HG03378 (cell line): Measurements from ENCODE around the gene AZI2.
A peak's percentile ranks its signal among the peaks of the same experiment; 100 is the strongest.

Experiments
- ATAC-seq: cut with Tn5 transposase; IDR thresholded peaks from one replicate; pipeline ENCODE4 v1.9.1; 2021; ENCODE audit warnings: mild to moderate bottlenecking, moderate library complexity; ENCODE audit not compliant: unreplicated experiment

Gene AZI2

DNA sequence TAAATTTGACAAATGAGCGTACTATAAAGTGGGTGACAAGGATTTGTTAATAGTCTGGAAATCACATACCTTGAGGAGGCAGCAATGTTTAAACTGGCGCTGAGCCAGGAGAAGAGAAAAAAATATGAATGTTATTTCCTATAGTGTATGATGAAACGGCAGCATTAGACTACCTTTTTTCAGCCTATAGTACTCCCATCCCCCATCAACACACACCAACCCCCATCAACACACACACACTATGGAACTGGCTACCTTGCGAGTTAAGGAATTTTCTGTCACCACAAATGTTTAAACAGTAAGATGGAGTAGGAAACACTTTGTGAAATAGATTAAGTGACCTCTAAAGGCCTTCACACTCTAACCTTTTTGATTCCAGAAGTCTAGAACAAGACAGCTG lies 46.9 kb downstream of the AZI2 start:
- ATAC-seq, result no peak

DNA sequence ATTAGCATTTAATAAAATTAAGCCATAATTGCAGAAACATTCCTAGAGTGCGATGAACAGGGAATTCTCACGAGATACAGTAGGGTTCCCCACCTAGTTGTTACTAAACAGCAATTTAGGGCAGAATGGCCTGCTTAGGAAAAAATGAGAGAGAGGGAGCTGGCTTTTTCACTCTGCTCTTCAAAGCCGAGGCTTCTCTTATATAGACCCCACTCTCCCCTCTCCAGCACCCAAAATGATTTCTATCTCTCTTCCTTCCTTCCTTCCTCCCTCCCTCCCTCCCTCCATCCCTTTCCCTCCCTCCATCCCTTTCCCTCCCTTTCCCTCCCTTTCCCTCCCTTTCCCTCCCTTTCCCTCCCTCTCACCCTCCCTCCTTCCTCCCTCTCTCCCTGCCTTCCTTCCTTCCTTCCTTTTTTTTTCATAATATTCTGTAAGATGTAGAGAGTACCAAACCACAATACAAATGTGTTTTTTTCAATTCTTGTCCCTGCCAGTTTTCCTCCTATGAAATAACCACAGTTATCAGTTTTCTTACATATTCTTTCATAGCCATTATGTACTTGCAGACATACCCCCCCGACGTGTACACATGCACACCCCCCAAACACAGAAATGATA lies 48.2 kb downstream of the AZI2 start:
- ATAC-seq, result no peak

DNA sequence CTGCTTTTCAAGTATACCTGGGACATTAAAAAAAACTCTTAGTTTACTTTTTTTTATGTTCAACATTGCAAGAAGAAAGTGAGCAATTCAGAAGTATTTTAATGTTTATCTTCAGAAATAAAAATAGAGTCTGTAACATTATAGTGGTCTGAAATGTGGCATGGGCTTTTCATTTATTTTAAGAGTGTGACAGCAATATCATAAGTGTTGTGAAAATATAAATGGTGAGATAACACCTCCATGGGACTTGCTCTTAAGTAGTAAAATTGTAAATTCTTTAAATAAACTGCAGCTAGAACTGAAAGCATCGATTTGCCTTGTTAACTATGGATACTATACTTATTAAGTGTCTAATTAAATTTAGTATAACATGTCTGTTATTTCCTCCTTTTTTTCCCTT lies 48.9 kb downstream of the AZI2 start:
- no peak for ATAC-seq

DNA sequence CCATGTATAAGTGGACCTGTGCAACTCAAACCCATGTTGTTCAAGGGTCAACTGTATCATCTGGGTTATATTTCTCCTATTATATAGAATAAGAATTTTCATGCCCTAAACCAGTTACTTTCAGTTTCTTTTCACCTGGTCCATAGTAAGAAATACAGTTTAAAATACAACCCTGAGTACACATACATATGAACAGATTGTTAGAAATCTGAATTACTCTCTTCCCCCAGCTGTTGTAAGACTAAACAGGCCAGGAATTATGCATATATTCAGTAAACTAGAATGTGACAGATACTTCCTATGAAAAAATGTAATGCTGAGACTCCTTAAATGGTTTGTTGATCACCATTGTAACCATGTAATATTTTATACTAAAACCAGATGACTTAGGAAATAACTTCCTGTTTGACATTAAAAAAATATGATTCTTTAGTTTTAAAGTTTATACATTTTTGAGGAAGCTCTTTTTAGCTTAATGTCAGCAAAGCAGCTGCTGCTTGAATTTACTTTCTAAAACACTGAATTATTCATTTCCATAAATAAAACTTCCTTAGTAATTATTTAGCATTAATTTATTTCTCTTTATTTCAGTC lies 52.6 kb downstream of the AZI2 start:
- peak; percentile 60 for ATAC-seq

DNA sequence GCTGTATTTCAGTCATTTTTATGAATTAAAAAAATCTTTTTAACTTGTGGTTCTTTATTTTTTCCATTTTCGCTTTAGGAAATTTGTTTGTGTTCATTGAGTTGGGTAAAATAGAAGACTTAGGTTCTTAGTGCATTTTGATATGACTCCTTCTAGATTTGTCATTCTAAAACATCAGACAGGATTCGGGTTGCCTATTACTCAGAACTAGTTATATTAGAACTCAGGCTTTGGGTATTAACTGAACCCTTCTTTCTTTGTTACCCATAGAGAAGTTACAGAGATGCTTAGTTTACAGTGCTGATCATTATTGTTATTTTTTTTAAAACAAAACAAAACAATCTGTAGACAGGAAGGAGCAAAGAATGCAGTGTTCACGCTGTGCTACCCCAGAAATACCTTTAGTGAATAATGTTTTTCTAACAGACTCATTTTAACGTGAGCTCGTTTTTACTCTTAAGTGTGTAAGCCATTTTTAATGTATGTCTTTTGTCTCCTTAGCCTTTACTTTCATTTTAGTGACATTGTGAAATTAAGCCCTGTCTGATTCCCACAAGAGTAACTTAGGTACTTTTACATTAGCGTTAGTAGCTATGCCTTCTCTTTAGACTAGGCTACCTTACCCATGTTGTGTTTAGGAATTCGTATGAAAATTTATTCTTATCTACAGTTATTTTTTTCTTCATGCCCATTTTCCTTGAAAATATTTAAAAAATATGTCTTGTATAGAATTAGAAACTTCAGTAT lies 53.8 kb downstream of the AZI2 start:
- no peak for ATAC-seq

DNA sequence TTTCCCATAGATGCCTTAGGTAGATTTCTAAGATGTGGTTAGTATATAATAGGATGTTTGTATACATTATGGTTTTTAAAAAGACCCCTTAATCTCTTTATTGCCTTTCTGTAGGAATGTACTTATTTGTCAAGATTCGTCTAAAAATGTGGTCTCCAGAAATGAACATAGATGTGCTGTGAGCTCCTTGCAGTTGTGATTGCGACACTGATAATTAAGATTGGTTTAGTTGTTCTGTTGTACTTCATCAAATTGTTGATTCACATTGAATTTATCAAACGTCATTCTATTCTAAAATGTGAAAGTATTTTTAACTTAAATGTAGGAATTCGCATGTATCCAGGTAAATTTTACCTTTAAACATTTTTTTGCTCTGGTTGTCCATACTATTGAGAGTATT lies 56.0 kb downstream of the AZI2 start:
- ATAC-seq, result no peak

DNA sequence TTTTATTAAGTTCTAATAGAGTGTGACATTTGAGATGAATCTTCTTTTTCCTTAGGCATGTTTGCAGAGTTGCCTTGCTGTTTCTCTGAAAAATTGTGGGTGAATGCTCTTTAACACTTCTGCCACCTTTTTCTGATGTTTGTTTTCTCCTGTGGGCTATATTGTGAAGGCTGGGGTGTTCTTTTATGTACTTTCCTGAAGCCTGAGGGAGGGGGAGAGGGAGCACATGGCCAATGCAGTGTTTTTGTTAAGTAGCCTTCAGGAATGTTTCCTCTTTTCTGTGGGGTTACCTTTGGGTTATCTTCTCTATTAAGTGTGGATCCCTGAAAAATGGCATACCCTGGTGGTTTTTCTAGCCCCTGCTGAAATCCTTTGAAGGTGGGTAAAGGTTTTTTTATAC lies 57.0 kb downstream of the AZI2 start:
- no peak for ATAC-seq

DNA sequence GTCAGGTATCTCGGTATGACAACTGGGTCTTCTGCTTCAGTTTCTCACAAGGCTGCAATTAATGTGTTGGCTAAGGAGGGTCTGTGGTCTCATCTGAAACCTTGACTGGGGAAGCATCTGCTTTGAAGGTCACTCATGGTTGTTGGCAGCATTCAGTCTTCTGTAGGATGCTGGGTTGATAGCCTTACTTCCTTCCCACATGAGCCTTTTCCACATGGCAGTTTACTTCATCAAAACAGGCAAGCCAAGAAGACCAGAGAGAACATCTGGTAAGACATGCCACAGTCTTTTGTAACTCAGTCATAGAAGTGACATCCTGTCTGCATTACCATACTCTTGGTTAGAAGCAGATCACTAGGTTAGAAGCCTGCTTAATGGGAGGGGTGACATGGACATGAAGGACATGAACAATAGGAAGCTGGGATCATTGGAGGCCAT lies 57.7 kb downstream of the AZI2 start:
- no peak for ATAC-seq

DNA sequence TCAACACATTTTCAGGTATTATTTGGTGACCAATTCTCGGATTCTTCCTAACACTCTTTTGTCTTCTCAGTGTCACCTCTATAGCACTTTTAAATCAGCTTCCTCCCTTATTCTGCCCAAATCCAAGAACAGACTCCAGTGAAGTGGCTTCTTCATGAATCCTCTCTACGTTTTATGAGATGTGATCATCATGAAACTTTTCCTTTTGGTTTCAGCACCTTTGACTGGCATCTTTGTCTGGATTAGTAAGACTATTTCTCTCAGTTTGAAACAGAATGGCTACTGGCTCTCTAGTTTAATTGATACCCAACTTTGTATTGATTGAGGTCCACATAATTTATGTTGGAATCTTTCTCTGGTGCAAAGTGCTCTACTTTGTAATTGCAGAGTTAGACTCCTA lies 61.6 kb downstream of the AZI2 start:
- ATAC-seq, result no peak

DNA sequence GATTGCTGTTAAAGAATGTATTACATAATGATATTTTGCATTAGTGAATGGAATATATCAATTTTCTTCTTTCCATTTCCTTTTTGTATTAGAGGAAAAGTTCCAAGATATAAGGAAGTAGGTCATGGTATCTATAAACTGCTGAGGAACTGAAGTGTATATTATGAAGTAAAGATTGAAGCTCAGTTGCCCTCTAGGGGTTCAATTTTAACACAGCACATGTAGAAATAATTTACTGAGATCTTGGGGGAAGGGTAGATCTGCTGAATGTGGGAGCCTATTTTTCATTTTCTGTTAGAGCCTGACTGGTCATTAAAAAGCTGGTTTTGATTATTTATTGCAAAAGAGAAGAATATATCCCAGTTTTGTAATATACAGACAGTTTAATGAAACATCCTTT lies 62.0 kb downstream of the AZI2 start:
- peak; percentile 91 for ATAC-seq

DNA sequence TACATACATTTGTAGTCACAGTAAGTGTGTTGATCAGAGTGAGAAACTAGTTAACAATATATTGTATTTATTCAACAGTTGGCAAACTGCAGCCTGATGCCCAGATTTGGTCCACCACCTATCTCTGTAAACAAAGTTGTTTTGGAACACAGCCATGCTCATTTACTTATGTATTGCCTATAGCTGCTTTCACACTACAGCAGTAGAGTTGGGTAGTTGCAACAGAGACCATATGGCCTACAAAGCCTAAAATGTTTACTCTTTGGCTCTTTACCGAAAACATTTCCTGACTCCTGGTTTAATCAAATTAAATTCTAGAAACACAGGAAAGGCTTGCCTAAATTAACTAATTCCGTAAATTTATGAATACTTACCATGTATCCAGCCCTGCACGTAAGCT lies 67.8 kb downstream of the AZI2 start:
- no peak for ATAC-seq

DNA sequence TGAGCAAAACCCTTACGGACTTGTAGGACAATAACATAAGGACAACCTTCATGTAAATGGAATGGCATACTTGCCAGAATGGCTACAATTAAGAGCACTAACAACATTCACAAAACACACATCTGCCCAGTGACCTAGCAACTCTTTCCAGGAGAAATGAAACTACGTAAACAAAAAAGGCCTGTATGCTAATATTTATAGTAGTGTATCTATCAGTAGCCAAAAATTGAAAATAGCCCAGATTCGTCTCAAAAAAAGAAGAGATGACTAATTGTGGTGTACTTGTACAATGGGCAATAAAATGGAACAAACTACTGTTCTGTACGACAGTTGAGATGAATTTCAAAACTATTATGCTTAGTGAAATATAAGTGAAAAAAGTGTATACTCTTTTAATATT lies 68.9 kb downstream of the AZI2 start:
- ATAC-seq, result no peak

DNA sequence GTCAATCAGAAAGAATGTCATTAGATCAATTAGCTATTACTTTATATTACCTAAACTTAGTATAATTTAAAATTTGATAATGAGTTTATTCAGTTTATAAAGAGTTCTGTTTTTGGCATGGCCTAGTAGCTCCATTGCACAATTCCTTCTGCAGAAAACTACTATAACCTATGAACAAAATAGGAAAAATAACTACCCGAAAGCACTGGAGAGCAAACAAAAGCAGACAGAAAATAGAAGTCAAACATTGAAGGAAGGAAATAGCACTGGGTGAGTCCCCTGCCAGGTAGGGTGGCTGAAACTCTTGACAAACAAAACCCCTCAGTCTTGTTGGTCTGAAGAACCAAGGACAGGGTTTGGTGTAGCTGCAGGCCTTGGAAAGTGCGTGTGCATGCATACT lies 69.7 kb downstream of the AZI2 start:
- ATAC-seq, result no peak

DNA sequence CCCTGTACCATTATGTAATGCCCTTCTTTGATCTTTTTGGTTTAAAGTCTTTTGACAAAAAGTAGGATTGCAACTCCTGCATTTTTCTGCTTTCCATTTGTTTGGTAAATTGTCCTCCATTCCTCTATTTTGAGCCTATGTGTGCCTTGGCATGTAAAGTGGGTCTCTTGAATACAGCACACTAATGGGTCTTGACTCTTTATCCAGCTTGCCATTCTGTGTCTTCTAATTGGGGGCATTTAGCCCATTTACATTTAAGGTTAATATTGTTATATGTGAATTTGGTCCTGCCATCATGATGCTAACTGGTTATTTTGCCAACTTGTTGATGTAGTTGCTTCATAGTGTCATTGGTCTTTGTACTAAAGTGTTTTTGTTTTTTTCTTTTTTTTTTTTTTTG lies 74.8 kb downstream of the AZI2 start:
- ATAC-seq, result no peak
